Hematopoietic multipotent progenitor cell treated with erythropoietin and hydrocortisone succinate and interleukin-3 and kit ligand, for 8 days (in vitro differentiated cells): ENCODE data around the gene STAT2.
"Not testable (repeated sequence)": the region's sequence is repeated elsewhere in the genome, so short reads cannot be mapped to it uniquely, and the experiment has no call there.

ENCODE experiments used
- DNase-seq: peaks from one replicate; pipeline ENCODE4 v3.0.0-alpha.2; 2015

The STAT2 gene

GRCh38 chr12:56361487-56362129 is 1.7 kb upstream of the STAT2 start:
- DNase-seq = no peak

GRCh38 chr12:56358836-56359532 is 923 bp downstream of the STAT2 start:
- DNase-seq = peak; percentile 7

GRCh38 chr12:56351325-56351724 is 8.6 kb downstream of the STAT2 start:
- no peak for DNase-seq

- no peak for DNase-seq
These were observed 9.2 kb downstream of the STAT2 start for GRCh38 chr12:56350662-56351061.

GRCh38 chr12:56348776-56349175 is 11.1 kb downstream of the STAT2 start:
- DNase-seq = no peak

- DNase-seq = not testable (repeated sequence)
These were observed 12.7 kb downstream of the STAT2 start for GRCh38 chr12:56347255-56347654.

GRCh38 chr12:56346675-56347074 is 13.2 kb downstream of the STAT2 start:
- DNase-seq = no peak

GRCh38 chr12:56342290-56342689 is 17.6 kb downstream of the STAT2 start:
- DNase-seq = not testable (repeated sequence)

- DNase-seq = no peak
These were observed 18.3 kb downstream of the STAT2 start for GRCh38 chr12:56341616-56342015.

- no peak for DNase-seq
These were observed 20.8 kb downstream of the STAT2 start for GRCh38 chr12:56339158-56339422.

- no peak for DNase-seq
These were observed 21.4 kb downstream of the STAT2 start, which contains the start of gene IL23A for GRCh38 chr12:56338308-56339157. TSS of gene IL23A (plus strand) at chr12:56338884. CDS start at chr12:56339045, 161 bp downstream.

GRCh38 chr12:56337753-56338251 is 22.1 kb downstream of the STAT2 start:
- DNase-seq = no peak

- no peak for DNase-seq
These were observed 23.3 kb downstream of the STAT2 start for GRCh38 chr12:56336361-56337167.

- DNase-seq = not testable (repeated sequence)
These were observed 24.4 kb downstream of the STAT2 start for GRCh38 chr12:56335527-56335926.

- DNase-seq = peak; percentile 20
These were observed 25.5 kb downstream of the STAT2 start for GRCh38 chr12:56334490-56334793.

- peak; percentile 99 for DNase-seq
These were observed 26.0 kb downstream of the STAT2 start, which contains the start of gene PAN2 for GRCh38 chr12:56333679-56334489. TSS of gene PAN2 (minus strand) at chr12:56334000. CDS start at chr12:56333094, 906 bp downstream.

GRCh38 chr12:56333197-56333678 is 26.7 kb downstream of the STAT2 start:
- DNase-seq = no peak

GRCh38 chr12:56332512-56333196 is 27.3 kb downstream of the STAT2 start:
- DNase-seq = no peak

GRCh38 chr12:56330936-56331490 is 28.9 kb downstream of the STAT2 start:
- no peak for DNase-seq

GRCh38 chr12:56326533-56326932 is 33.4 kb downstream of the STAT2 start:
- no peak for DNase-seq

- DNase-seq = no peak
These were observed 33.8 kb downstream of the STAT2 start for GRCh38 chr12:56326126-56326525.
